IPS-18c (cell line): ENCODE results near the gene ABHD8.
A peak's percentile ranks its signal among the peaks of the same experiment; 100 is the strongest.

Experiments used
- H3K4me3 ChIP-seq: 2 replicates; pipeline ENCODE4 v1.7.0; 2013; ENCODE audit warnings: low read depth, mild to moderate bottlenecking, low read length, moderate library complexity; ENCODE audit not compliant: insufficient read depth
- H3K9me3 ChIP-seq: one replicate; pipeline ENCODE4 v1.6.1; 2013; ENCODE audit warnings: mild to moderate bottlenecking, low read length, moderate library complexity; ENCODE audit not compliant: control insufficient read depth, insufficient read depth

The ABHD8 gene

GRCh38 chr19:17336872-17337674 lies 33.8 kb upstream of the ABHD8 start, which contains the start of gene GTPBP3:
GTPBP3 (plus strand) TSS chr19:17337553; CDS start chr19:17337612, 59 bp downstream.
- Histone ChIP-seq H3K4me3 (peak within 1 kb of the TSS; percentile 52), H3K9me3 (no peaks in the 10 kb centered on the region)

- Histone ChIP-seq H3K9me3 (no peaks in the 10 kb centered on the region), H3K4me3 (no peak overlapping the region; the same call in 1 of the 2 replicates)
Observed at GRCh38 chr19:17335575-17335974, 32.4 kb upstream of the ABHD8 start.

GRCh38 chr19:17334414-17335409 lies 31.5 kb upstream of the ABHD8 start, which contains the start of gene ANO8:
ANO8 (minus strand) TSS chr19:17334855; CDS start chr19:17334670, 185 bp downstream.
- H3K4me3 ChIP-seq: peak within 1 kb of the TSS; percentile 89
- no peaks in the 10 kb centered on the region for H3K9me3 ChIP-seq

- Histone ChIP-seq H3K4me3 (peak overlapping the region; percentile 89), H3K9me3 (peaks cover 2% of the 10 kb centered on the region)
Observed at GRCh38 chr19:17333611-17334413, 30.6 kb upstream of the ABHD8 start.

GRCh38 chr19:17332677-17333581 lies 29.7 kb upstream of the ABHD8 start:
- Histone ChIP-seq H3K4me3 (peak overlapping the region; percentile 15; the same call in 1 of the 2 replicates), H3K9me3 (peaks cover 5% of the 10 kb centered on the region)

GRCh38 chr19:17332360-17332676 lies 29.1 kb upstream of the ABHD8 start:
- no peak overlapping the region for H3K4me3 ChIP-seq
- peaks cover 5% of the 10 kb centered on the region for H3K9me3 ChIP-seq

GRCh38 chr19:17331045-17331558 lies 27.9 kb upstream of the ABHD8 start:
- Histone ChIP-seq H3K9me3 (peaks cover 5% of the 10 kb centered on the region), H3K4me3 (no peak overlapping the region)

GRCh38 chr19:17330262-17331044 lies 27.2 kb upstream of the ABHD8 start:
- Histone ChIP-seq H3K4me3 (no peak overlapping the region), H3K9me3 (peaks cover 5% of the 10 kb centered on the region)

GRCh38 chr19:17329366-17330261 lies 26.4 kb upstream of the ABHD8 start:
- H3K4me3 ChIP-seq: no peak overlapping the region
- H3K9me3 ChIP-seq: peaks cover 5% of the 10 kb centered on the region

GRCh38 chr19:17328517-17329365 lies 25.5 kb upstream of the ABHD8 start:
- Histone ChIP-seq H3K9me3 (peaks cover 5% of the 10 kb centered on the region), H3K4me3 (peak overlapping the region; percentile 77)

GRCh38 chr19:17327654-17328516 lies 24.7 kb upstream of the ABHD8 start:
- Histone ChIP-seq H3K4me3 (peak overlapping the region; percentile 77), H3K9me3 (peaks cover 5% of the 10 kb centered on the region)

GRCh38 chr19:17327068-17327653 lies 23.9 kb upstream of the ABHD8 start:
- Histone ChIP-seq H3K9me3 (peaks cover 5% of the 10 kb centered on the region), H3K4me3 (peak overlapping the region; percentile 77)

GRCh38 chr19:17326595-17326966 lies 23.4 kb upstream of the ABHD8 start:
- no peak overlapping the region for H3K4me3 ChIP-seq

More at GRCh38 chr19:17326595-17326966, 23.4 kb upstream of the ABHD8 start:
- peaks cover 5% of the 10 kb centered on the region for H3K9me3 ChIP-seq
